GM21723 (cell line): Measurements from ENCODE around the gene CCDC97.
"Not testable (repeated sequence)": the region's sequence is repeated elsewhere in the genome, so short reads cannot be mapped to it uniquely, and the experiment has no call there.

Experiments used
- ATAC-seq: cut with Tn5 transposase; IDR thresholded peaks from one replicate; pipeline ENCODE4 v1.9.1; 2021; ENCODE audit warnings: mild to moderate bottlenecking, moderate library complexity; ENCODE audit not compliant: unreplicated experiment

Gene CCDC97

DNA sequence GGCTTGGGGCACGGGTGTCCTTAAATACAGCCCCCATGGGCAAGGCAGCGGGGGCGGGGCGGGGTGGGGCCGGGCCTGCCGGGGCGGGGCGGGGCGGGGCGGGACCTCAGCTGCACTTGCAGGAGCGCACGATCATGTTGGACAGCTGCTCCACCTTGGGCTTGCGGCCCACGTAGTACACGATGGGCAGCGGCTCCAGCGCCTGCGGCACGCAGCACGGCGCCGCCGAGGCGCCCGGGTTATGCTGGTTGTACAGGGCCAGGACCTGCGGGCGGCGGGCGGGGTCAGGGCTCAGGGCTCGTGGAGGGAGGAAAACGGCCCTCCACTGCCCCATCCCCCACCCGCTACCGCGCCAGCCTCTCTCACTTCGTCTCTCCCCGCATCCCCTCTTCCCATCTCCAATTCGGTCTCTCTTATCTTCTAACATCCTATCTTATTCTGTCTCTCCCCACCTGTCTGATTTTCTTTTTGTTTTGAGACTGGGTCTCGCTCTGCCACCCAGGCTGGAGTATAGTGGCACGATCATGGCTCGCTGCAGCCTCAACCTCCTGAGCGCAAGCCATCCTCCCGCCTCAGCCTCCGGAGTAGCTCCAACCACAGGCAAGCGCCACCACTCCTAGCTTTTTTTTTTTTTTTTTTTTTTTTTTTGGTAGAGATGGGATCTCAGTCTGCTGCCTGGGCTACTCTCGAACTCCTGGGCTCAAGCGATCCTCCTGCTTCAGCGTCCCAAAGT lies 21.1 kb downstream of the CCDC97 start:
- ATAC-seq, result no peak

DNA sequence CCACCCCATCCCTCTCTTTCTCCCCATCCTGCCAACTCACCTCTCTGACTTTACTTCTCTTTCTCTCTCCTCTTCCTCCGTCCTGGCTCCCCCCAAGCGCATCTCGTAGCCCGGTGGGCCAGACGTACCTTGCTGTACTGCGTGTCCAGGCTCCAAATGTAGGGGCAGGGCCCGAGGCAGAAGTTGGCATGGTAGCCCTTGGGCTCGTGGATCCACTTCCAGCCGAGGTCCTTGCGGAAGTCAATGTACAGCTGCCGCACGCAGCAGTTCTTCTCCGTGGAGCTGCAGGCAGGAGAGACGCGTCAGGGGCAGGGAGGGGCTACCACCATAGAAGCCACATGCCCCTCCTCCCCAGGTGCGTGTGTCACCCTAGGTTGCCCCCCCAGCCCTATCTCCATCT lies 22.0 kb downstream of the CCDC97 start:
- no peak for ATAC-seq

DNA sequence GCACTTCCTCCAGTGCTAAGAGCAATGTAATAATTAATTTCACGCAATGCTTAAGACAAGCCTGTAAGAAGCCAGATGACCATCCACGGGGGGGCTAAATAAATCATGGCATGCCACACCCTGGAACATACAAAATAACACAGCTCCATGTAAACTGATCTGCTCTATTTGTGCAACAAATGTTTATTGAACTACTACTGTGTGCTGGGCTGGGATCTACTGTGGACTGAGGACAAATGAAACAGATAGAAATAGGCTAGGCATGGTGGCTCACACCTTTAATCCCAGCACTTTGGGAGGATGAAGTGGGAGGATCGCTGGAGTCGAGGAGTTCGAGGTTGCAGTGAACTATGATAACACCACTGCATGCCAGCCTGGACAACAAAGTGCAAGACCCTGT lies 22.5 kb downstream of the CCDC97 start:
- no peak for ATAC-seq

DNA sequence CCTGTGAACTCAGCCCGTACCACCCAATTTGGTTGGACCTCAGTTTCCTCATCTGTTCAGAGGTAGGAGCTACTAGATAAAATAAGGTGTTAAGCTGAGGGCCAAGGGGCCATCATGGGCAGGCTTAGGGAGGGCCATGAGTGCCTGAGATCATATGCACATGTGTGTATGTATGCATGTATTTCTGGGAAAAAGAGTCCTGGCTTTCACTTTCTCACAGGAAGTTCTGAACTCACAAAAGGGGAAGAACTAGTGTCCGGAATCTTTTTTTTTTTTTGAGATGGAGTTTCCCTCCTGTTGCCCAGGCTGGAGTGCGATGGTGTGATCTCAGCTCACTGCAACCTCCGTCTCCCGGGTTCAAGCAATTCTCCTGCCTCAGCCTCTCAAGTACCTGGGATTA lies 24.8 kb downstream of the CCDC97 start:
- ATAC-seq, result no peak

DNA sequence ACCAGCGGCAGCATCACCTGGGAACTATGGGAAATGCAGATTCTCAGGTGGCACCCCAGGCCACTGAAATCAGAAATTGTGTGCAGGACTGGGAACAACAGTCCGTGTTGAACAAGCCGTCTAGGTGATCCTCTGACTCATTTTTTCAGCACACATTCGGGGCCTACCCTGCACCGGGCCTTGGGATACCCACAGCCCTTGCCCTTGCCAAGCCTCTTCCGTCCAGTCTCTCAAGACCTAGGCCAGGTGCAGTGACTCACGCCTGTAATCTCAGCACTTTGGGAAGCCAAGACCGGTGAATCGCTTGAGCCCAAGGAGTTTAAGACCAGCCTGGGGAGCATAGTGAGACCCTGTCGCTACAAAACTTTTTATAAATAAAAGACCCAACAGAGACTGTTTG lies 25.5 kb downstream of the CCDC97 start:
- ATAC-seq, result no peak

DNA sequence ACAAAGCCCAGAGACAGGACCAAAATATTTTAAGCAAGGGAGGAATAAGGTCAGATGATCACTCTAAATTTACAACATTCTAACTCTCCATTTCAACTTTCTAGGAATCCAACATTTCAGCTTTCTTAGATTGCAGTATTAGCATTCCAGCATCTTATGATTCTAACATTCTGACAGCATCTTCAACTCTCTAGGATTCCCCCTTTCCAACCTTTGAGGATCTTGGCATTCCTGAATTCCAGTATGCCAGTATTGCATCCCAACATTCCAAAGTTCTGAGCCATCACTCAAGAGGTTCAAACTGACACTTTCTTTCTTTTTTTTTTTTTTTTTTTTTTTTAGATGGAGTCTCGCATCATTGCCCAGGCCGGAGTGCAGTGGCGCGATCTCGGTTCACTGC lies 30.0 kb downstream of the CCDC97 start:
- no peak for ATAC-seq

DNA sequence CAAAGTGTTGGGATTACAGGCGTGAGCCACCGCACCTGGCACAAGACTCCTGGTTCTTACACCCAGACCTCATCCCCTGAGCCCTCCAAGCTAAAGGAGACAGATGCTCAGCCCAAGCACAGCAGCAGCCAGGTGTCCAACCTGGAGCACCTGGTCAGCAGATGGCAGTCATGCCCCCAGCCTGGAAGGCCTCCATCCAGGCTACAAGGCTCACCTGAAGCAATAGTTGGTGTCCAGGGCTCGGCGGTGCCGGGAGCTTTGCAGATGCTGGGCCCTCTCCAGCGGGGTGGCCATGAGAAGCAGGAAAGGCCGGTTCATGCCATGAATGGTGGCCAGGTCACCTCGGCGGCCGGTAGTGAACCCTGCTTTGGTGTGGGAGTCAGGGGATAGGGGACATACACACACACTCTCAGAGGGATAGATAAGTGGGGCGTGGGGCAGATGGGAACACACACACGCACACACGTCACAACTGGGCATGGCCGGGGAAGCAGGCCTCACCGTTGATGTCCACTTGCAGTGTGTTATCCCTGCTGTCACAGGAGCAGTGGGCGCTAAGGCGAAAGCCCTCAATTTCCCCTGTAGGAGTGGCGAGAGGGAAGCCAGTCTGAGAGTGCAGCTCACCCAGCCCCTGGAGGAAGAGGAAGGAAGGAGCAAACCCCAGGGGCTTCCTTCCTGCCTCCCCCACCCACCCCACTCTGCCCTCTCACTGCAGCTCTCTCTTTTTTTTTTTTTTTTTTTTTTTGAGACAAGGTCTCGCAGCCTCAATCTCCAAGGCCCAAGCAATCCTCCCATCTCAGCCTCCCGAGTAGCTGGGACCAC lies 31.9 kb downstream of the CCDC97 start:
- no peak for ATAC-seq

DNA sequence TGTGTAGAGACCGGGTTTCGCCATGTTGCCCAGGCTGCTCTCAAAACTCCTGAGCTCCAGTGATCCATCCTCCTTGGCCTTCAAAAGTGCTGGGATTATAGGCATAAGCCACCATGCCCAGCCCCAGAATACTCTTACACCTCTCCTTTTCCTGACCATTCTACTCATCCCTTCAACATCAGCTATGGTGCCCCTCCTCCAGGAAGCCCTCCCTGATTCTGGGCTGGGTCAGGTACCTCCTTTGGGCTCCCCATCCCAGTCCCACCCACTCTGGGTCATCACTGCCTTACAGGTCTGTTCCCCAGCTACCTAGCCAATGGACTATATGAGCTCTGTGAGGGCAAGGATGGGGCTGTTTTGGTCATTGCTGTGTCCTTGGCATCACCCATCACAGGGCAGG lies 34.2 kb downstream of the CCDC97 start:
- ATAC-seq, result no peak

DNA sequence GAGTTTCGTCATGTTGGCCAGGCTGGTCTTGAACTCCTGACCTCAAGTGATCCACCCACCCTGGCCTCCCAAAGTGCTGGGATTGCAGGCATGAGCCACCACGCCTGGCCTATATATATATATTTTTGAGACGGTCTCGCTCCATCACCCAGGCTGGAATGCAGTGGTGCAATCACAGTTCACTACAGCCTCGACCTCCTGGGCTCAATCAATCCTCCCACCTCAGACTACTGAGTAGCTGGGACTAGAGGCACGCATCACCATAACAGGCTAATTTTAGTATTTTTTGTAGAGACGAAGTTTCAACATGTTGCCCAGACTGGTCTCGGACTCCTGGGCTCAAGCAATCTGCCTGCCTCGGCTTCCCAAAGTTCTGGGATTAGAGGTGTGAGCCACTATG lies 36.9 kb downstream of the CCDC97 start:
- not testable (repeated sequence) for ATAC-seq

DNA sequence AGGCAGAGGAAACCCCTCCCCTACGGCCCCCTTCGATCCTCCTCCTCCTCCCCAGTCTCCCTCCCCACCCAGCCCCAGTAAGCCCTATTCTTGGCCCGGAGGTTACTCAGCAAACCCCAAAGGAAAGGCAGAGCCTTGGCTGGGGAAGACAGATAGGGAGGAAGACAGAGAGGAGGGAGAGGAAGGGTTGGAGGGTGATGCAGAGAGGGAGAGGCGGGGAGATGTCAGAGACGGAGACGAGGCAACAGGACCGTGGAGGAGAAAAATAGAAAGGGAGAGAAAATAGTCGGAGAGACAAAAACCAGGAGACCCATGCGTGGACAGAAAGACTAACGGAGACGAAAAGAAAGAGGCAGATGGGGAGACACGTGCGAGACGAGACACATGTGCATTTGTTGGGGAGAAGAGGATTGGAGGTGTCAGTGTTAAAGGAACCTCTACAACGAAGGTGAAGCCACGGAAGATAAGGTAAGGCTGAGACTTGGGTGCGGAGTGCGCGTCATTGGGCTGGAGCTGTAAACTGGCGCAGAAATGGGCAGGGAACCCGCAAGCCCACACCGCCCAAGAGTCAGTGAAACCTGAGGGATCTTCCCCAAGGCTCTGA lies 40.9 kb downstream of the CCDC97 start:
- peak; percentile 12 for ATAC-seq

DNA sequence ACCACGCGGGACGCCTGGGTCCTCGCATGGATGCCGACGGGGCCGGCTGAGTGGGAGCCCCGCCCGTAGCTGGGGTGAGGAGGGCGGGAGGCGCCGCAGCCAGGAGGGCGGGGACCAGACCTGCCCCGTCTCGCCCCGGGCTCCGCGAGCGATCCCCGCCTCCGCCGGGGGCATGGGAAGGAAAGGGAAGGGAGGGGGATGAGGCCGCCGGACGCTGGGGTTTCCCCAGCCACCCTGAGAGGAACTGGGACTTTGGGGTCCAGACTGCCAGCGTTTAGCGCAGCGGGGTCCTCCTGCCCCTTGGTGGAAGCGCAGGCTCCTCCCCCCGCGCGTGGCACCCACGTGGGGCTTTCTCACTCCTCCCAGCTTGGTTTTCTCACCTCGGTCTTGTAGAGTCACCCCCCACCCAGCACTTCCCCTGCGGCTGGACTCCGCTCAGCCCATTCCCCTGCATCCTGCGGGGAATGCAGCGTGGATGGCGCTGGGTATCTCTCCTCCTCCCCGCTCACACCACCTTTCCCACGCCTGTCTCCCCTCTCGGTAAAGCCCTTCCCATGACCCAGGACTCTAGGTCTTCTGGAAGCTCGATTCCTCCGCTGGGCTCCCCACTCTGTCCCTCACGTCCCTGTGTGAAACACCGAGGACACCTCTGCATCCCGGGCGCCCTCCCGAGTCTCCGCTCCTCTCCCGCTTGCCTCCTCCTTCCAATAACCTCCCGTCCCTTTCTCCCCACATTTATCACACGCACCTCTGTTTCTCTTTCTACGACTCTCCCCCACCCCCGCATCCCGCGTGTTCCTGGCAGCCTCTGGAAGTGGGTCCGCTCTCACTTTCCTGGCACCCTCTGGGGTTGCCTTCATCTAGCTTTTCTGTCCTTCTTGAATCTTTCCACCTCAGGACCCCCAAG lies 41.6 kb downstream of the CCDC97 start:
- peak; percentile 35 for ATAC-seq

DNA sequence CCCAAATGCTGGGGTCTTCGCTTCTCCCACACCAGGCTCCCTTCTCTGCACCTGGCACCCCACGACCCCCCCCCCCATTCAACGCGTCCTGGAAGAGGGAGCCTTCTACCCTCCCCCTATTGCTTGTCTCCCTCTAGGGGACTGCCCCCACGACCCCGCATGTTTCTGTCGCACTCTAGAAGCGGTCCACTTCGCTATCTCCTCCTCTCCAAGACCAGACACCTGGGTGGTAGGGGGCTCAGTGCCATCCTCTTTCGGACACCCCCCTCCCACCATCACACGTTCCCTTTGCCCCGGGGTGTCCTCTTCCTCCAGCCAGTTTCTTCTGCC lies 42.3 kb downstream of the CCDC97 start:
- no peak for ATAC-seq

DNA sequence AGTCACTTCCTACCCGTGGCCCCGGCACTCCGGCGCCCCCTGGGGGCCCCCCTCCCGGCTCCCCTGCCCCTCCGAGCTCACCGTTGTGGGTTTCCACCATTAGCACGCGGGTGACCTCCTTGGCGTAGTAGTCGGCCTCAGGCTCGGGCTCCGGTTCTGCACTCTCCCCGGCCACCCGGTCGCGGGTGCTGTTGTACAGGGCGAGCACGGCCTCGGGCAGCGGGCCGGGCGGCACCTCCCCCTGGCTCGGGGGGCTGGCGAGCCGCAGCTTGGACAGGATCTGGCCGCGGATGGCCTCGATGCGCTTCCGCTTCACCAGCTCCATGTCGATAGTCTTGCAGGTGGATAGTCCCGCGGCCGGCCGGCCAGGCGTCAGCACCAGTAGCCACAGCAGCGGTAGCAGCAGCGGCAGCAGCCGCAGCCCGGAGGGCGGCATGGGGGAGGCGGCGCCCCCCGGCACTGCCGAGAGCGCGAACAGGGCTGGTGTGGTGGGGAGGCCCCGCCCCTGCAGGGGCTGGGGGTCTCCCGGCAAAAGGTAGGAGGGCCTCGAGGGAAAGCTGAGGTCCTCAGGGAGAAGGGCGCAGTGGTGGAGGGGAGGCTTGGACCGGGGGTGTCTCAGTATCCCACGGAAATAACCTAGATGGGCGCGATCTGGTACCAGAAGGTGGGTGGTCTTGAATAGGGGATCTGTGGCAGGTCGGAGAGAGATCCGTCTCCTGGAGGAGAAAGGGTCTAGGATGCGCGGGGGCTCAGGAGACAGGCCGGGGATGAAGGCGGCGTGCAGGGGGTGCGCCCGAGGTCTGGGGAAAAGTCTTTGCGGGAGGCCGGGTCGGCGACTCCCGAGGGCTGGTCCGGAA lies 42.9 kb downstream of the CCDC97 start:
- ATAC-seq, result peak; percentile 3

DNA sequence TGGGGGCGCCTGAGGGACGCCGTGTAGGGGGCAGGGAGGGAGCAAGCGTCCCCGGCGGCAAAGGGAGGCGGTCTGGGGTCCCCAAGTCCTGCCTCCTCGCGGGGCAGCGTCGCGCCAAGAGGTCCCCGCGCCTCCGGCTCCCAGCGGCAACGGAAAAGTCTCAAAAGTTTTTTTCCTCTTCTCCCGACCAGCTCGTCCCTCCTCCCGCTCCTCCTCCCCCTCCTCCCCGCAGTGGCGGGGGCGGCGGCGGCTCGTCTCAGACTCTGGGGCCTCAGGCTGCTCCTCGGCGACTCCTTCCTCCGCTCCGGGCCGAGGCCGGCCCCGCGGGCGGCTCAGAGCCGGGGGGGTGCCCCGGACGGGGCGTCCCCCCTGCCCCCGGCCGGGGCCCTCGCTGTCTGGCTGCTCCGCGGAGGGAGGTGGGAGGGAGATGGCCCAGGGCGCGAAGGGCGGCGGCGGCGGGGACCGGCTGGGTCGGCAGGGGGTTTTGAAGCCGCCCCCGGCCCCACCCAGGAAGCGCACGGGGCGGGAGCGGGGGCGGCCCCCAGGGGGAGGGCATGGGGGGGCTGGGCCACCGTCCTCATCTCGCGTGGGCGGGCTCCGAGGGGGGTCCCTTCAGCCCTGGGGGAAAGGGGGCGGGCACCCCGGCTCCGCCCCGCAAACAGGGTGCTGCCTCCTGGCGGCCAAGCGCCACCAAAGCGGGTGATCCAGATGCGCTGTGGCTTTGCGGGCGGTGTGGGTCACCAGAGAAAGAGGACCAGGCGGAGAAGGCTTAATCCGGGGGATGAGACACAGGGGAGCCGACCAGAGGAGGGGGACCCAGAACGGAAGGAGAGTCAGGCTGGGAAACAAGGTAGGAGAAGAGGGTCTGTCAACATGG lies 43.7 kb downstream of the CCDC97 start, which contains the start of gene TGFB1:
TGFB1 (minus strand) TSS at position 457 of the 877 bp plus-strand sequence. CDS start 878 bp downstream, outside the sequence.
- peak; percentile 43 for ATAC-seq

DNA sequence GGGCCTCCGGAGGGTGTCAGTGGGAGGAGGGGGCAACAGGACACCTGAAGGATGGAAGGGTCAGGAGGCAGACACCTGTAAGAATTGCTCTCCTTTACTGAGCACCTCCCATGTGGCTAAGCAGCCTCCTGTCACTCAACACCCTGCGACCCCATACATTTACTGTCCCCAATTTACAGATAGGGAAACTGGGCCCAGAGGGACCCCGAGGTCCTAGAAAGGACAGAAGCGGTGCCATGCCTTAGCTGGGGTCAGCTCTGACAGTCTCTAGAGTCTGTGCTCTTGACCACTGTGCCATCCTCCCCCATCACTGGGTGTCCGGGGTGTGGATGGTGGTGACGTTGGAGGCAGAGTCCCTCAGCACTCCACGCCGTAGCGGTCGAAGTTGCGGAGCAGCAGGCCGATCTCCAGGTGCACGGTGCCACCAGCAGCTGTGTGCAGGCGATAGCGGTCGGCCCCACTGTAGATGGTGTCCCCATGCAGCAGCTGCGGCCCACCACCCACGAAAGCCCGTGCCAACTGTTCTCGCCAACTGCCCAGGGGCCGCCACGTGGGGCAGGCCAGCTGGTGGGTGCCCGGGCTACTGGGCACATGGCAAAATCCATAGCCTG lies 44.5 kb downstream of the CCDC97 start:
- peak; percentile 8 for ATAC-seq

DNA sequence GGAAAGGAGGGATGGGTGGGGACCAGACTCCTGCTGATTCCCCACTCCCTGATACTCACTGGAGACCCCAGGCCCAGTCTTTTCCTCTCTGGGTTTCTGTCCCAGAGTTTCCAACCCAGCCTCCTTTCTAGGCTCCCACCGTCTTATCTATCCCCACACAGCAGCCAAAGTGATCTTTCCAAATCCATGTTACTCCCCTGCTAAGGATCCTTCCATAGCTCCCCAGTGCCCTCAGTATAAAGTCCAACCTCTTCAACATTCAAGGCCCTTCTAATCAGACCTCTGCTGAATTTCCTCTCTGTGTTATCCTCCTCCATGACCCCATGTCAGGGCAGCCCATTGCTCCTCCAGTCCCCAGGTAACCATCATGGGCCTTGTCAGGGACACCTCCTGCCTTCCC lies 45.1 kb downstream of the CCDC97 start:
- no peak for ATAC-seq

DNA sequence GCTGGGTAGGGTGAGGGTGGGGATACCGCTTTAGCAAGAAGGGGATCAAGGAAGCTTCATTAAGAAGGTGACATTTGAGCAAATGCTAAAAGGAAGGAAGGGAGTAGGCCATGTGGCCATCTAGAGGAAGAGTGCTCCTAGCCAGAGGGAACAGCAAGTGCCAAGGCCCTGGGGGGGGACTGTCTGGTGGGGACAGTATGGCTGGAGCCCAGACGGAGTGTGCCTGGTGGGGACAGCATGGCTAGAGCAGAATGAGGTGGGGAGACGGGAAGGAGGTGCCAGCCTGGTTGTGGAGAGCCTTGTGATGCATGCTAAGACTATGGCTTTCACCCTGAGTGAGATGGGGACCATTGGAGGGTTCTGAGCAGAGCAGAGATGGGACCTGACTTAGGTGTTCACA lies 45.8 kb downstream of the CCDC97 start:
- ATAC-seq, result no peak

DNA sequence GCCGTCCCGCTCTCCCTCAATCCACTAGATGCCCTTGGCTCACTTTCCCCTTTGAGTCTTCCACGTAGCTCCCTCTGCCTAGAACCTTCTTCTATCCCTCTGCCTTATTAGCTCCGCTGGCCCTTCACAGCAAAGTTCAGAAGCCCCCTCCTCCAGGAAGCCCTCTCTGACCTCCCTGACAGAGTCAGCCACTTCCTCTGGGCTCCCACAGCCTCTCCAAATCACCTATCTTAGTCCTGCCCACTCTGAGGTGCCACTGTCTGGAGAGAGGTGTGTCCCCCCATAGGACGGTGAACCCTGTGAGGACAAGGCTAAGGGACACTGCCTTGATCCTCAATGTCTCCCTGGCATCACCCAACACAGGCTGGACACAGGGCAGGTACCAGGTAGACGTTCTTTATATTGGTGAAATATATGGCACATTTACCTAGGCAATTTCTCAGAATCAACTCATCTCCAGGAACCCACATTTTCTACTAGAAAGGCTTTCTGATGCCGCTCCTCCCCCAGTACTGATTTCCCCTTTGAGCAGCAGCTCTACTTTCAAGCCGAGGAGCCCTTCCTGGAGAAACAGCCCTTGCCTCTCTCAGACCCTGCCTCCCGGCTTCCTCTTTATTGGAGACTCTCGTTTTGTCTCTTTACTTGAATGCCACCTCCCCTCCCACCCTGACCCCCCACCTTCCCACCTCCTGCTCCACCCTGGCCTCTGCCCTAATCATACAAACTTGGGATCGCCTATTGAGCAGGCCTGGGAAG lies 47.2 kb downstream of the CCDC97 start:
- ATAC-seq, result no peak
